Spleen (tissue), 11 donors: ENCODE results near the gene TMEM106C. TPM values are rescaled to one million over a fixed set of nuclear protein-coding genes. Genes with fewer than 3 reads are reported as not detected.

ENCODE experiments used
- DNase-seq: peaks from one replicate; pipeline ENCODE4 v3.0.0-alpha.2; 2020
- H3K27ac ChIP-seq, 8 donors: fragments of 200-600 bp; sonication (generic) in 7 of 8; 1 replicate in 4 of 8; 2 replicates in 4 of 8; pipeline versions ENCODE4 v1.5.0 to v1.8.0; 2016 to 2021; ENCODE audit warnings: inconsistent platforms in 4 of 8, mild to moderate bottlenecking in 4 of 8, moderate library complexity in 1 of 8
- H3K27me3 ChIP-seq, 7 donors: fragments of 200-600 bp; sonication (generic) in 6 of 7; replicated peaks in 1 of 7; 1 replicate in 4 of 7; 2 replicates in 3 of 7; pipeline versions ENCODE4 v1.5.0 to v1.8.0; 2016 to 2021; ENCODE audit warnings: inconsistent platforms in 3 of 7, mild to moderate bottlenecking in 1 of 7
- H3K36me3 ChIP-seq, 6 donors: fragments of 200-600 bp; sonication (generic) in 5 of 6; 1 replicate in 4 of 6; 2 replicates in 2 of 6; pipeline versions ENCODE4 v1.5.0 to v1.8.0; 2016 to 2021; ENCODE audit warnings: inconsistent platforms in 2 of 6
- H3K4me1 ChIP-seq, 6 donors: fragments of 200-600 bp; sonication (generic) in 5 of 6; 1 replicate in 3 of 6; 2 replicates in 3 of 6; pipeline versions ENCODE4 v1.5.0 to v1.8.0; 2016 to 2021; ENCODE audit warnings: inconsistent platforms in 3 of 6
- H3K4me3 ChIP-seq, 8 donors: fragments of 200-600 bp; sonication (generic) in 7 of 8; 1 replicate in 4 of 8; 2 replicates in 4 of 8; pipeline versions ENCODE4 v1.5.0 to v1.8.0; 2016 to 2021; ENCODE audit warnings: inconsistent platforms in 4 of 8, mild to moderate bottlenecking in 4 of 8, moderate library complexity in 2 of 8
- H3K9me3 ChIP-seq, 8 donors: fragments of 200-600 bp; sonication (generic) in 7 of 8; 1 replicate in 4 of 8; 2 replicates in 4 of 8; pipeline versions ENCODE4 v1.5.0 to v1.8.0; 2016 to 2021; ENCODE audit warnings: inconsistent platforms in 4 of 8
- POLR2A ChIP-seq, 3 donors: fragments of 450-650 bp; IDR thresholded peaks; one replicate each; pipeline ENCODE4 v1.5.1; 2017; ENCODE audit warnings: antibody characterized with exemption in 3 of 3, mild to moderate bottlenecking in 1 of 3
- POLR2AphosphoS5 ChIP-seq, 3 donors: sonication (generic); formaldehyde crosslinking; IDR thresholded peaks; one replicate each; pipeline ENCODE4 v1.5.1; 2017; ENCODE audit warnings: antibody characterized with exemption in 3 of 3
- WGBS, 5 donors: extraction: QIAGEN DNeasy Blood & Tissue Kit in 3 of 5; methylation state at CpG; one replicate each; pipeline versions ENCODE4 v1.1.5 to v1.1.7; 2013 to 2018; 5-methylcytosine and 5-hydroxymethylcytosine counted together
- intact Hi-C: fragments of 100-400 bp; cut with DNase I; formaldehyde crosslinking; loops from one replicate; pipeline ENCODE4 v1.15.0; 2023; ENCODE audit warnings: low total_unique reads
- polyA plus RNA-seq, 3 donors: library from polyadenylated mRNA; stranded (reverse); fragments of 200-250 nt; gene quantifications; one replicate each; pipeline ENCODE4 v1.2.1, GENCODE V29; 2013
- total RNA-seq, 7 donors: library from RNA; depleted of rRNA in 3 of 7; stranded (reverse); fragments of >200 nt in 3 of 7; fragmentation: NEBNext Ultra II Directional in 4 of 7; extraction: Animal tissue kit (Norgen Biotek cat#: 25700) in 4 of 7; gene quantifications; one replicate each; pipeline versions ENCODE4 v1.1.0 to v1.2.1, GENCODE V29; 2016 to 2021
- TF ChIP-seq, protein P1 (sequence below), 11 experiments: fragments of 200-600 bp in 7 of 11; fragments of 450-650 bp in 4 of 11; sonication (generic) in 4 of 11; IDR thresholded peaks in 8 of 11; conservative IDR thresholded peaks in 3 of 11; 1 replicate in 7 of 11; 2 replicates in 4 of 11; pipeline versions ENCODE4 v1.4.0 to v1.8.0; 2016 to 2021; ENCODE audit warnings: antibody characterized with exemption in 11 of 11, inconsistent platforms in 4 of 11, mild to moderate bottlenecking in 1 of 11
- donor health status: healthy with polysubstance abuse.
- donor health status: DM: no; HTN: no; CAD: no; lungs with moderate emphysema.
- donor health status: DM: no; HTN: no; CAD: no.
- donor health status: Bipolar disorder and iron deficiency.
- donor health status: healthy.
- donor health status: DM: no; HTN: no; CAD: no.
- donor health status: DM: yes; HTN: yes; CAD: no.

TMEM106C gene
- total and polyA plus RNA-seq, 10 donors: 30.1 to 124 (median 64.6) TPM

DNA sequence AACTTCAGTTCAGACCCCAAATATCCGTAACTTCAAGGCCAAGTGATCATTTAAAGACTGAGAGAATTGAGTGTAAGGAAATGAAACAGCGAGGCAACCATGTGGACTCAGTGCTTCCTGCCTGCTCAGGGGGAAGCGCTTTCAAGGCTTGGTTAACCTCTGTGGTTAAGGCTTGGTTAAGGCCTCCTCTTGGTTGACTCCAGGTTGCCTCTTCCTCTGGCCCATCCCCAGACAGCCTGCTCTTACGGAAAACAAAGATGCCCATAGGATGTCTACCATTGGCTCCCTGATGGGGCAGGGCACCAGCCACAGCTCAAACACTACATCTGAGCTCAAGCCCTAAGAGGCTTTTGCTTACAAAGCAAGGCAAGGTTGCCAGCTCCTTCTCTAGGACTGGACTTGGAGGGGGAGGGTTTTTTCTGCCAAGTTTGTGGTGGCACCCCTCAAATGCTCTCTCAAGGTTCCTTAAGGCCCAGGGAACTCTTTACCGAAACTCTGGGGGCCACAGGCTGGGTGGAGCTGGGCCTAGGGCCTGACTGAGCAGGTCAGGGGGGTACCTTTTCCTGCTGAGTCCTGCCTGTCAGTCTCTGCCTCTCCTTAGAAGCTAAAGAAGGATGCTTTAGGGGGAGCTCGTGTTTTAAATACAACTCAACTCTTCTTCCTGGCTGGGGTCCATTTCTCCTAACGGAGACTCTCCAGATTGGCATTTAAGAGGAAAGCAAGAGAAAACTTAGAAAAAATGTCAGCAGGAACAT lies 27.1 kb downstream of the TMEM106C start:
- no peak overlapping the region for H3K4me3 ChIP-seq
- H3K27me3 ChIP-seq: peaks cover 0 to 28% (median 0%) of the 10 kb centered on the region in 7 donors
- H3K36me3 ChIP-seq: no peaks in the 10 kb centered on the region
- TF ChIP-seq POLR2A (IDR thresholded peaks at IDR 0.05) (no peak), POLR2AphosphoS5 (IDR thresholded peaks at IDR 0.05) (peak in 2 of 3 donors; percentile 27 to 50)
- TF ChIP-seq, protein P1, sequence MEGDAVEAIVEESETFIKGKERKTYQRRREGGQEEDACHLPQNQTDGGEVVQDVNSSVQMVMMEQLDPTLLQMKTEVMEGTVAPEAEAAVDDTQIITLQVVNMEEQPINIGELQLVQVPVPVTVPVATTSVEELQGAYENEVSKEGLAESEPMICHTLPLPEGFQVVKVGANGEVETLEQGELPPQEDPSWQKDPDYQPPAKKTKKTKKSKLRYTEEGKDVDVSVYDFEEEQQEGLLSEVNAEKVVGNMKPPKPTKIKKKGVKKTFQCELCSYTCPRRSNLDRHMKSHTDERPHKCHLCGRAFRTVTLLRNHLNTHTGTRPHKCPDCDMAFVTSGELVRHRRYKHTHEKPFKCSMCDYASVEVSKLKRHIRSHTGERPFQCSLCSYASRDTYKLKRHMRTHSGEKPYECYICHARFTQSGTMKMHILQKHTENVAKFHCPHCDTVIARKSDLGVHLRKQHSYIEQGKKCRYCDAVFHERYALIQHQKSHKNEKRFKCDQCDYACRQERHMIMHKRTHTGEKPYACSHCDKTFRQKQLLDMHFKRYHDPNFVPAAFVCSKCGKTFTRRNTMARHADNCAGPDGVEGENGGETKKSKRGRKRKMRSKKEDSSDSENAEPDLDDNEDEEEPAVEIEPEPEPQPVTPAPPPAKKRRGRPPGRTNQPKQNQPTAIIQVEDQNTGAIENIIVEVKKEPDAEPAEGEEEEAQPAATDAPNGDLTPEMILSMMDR (IDR thresholded peaks at IDR 0.05 in 8 of 11, conservative IDR thresholded peaks at IDR 0.05 in 3 of 11): no peak
- peak; percentile 76 for DNase-seq
- H3K4me1 ChIP-seq: peaks cover 6 to 31% (median 20%) of the 10 kb centered on the region in 6 donors
- peak overlapping the region in 3 of 8 donors; percentile 13 to 41 (median 31) for H3K27ac ChIP-seq
- WGBS, 5 donors: 39 to 51% (median 43%) methylated on average over 7 of the region's 7 CpGs
- intact Hi-C loops: no loop called here
- H3K9me3 ChIP-seq: no peaks in the 10 kb centered on the region

- peaks cover 0 to 31% (median 0%) of the 10 kb centered on the region in 7 donors for H3K27me3 ChIP-seq
- H3K4me3 ChIP-seq: no peak overlapping the region
- no peak for TF ChIP-seq POLR2A (IDR thresholded peaks at IDR 0.05)
- TF ChIP-seq, protein P1 (IDR thresholded peaks at IDR 0.05 in 8 of 11, conservative IDR thresholded peaks at IDR 0.05 in 3 of 11): no peak
- no peaks in the 10 kb centered on the region for H3K9me3 ChIP-seq
- intact Hi-C loops: no loop called here
- H3K27ac ChIP-seq: peak overlapping the region in 1 of 8 donors; percentile 13
- H3K4me1 ChIP-seq: peaks cover 6 to 31% (median 20%) of the 10 kb centered on the region in 6 donors
- 71 to 87% (median 86%) methylated on average over 13 of the region's 13 CpGs for WGBS, 5 donors
- DNase-seq: peak; percentile 74
- no peaks in the 10 kb centered on the region for H3K36me3 ChIP-seq
Observed at GRCh38 chr12:47991106-47992061, 28.0 kb downstream of the TMEM106C start.

GRCh38 chr12:47992776-47993175 lies 29.4 kb downstream of the TMEM106C start:
- Histone ChIP-seq H3K9me3 (no peaks in the 10 kb centered on the region), H3K4me3 (no peak overlapping the region), H3K27ac (no peak overlapping the region), H3K4me1 (peaks cover 6 to 31% (median 20%) of the 10 kb centered on the region in 6 donors), H3K36me3 (no peaks in the 10 kb centered on the region), H3K27me3 (peaks cover 0 to 40% (median 4%) of the 10 kb centered on the region in 7 donors)
- intact Hi-C loops: no loop called here
- peak; percentile 58 for DNase-seq
- WGBS, 5 donors: 94 to 98% (median 95%) methylated on average over 10 of the region's 10 CpGs
- TF ChIP-seq POLR2AphosphoS5 (IDR thresholded peaks at IDR 0.05) (no peak), POLR2A (IDR thresholded peaks at IDR 0.05) (no peak)

- H3K27me3 ChIP-seq: peaks cover 0 to 46% (median 4%) of the 10 kb centered on the region in 7 donors
- H3K4me3 ChIP-seq: no peak overlapping the region
- no peaks in the 10 kb centered on the region for H3K9me3 ChIP-seq
- DNase-seq: peak; percentile 41
- H3K27ac ChIP-seq: no peak overlapping the region
- TF ChIP-seq POLR2A (IDR thresholded peaks at IDR 0.05) (no peak), POLR2AphosphoS5 (IDR thresholded peaks at IDR 0.05) (no peak)
- TF ChIP-seq, protein P1 (IDR thresholded peaks at IDR 0.05 in 8 of 11, conservative IDR thresholded peaks at IDR 0.05 in 3 of 11): no peak
- H3K36me3 ChIP-seq: no peaks in the 10 kb centered on the region
- WGBS, 5 donors: 86 to 95% (median 91%) methylated on average over 5 of the region's 5 CpGs
- peaks cover 6 to 31% (median 20%) of the 10 kb centered on the region in 6 donors for H3K4me1 ChIP-seq
- intact Hi-C loops: no loop called here
Observed at GRCh38 chr12:47993491-47993890, 30.1 kb downstream of the TMEM106C start.
